A673 (cell line): ENCODE data around the gene ZNF169. TPM values are rescaled to one million over a fixed set of nuclear protein-coding genes. Genes with fewer than 3 reads are reported as not detected.

ENCODE experiments used
- Bru-seq: library from RNA; stranded (reverse); fragments of 400-500 nt; gene quantifications from one replicate; lab custom pipeline; 2021; lab: Mats Ljungman, UMichigan
- BruChase-seq, 2 experiments: library from RNA; stranded (reverse); fragments of 400-500 nt; gene quantifications; one replicate each; lab custom pipeline; 2021; lab: Mats Ljungman, UMichigan
- BruUV-seq: library from RNA; stranded (reverse); fragments of 400-500 nt; replicated peaks from 2 replicates; lab custom pipeline; 2021; lab: Mats Ljungman, UMichigan
- CTCF ChIA-PET: fragments of 300-600 bp; sonication (Branson Sonifier 250); formaldehyde crosslinking; loops from one replicate; lab custom pipeline; 2022; ENCODE audit warnings: antibody characterized with exemption; lab: Charles Lee
- POLR2A ChIA-PET: fragments of 300-600 bp; sonication (Branson Sonifier 250); formaldehyde crosslinking; loops from one replicate; lab custom pipeline; 2022; ENCODE audit warnings: antibody characterized with exemption; ENCODE audit not compliant: low non-redundant PET; lab: Charles Lee
- DNase-seq: peaks from one replicate; pipeline ENCODE4 v3.0.0-alpha.2; 2015; ENCODE audit warnings: low spot score
- H3K27ac ChIP-seq: fragments of 200-600 bp; sonication (generic); 2 replicates; pipeline ENCODE4 v1.5.1; 2016; ENCODE audit warnings: mixed run types, low read depth, mild to moderate bottlenecking, mixed read lengths, antibody characterized with exemption, low read length; ENCODE audit not compliant: poor library complexity, severe bottlenecking
- H3K27me3 ChIP-seq: fragments of 200-600 bp; sonication (generic); replicated peaks from 2 replicates; pipeline ENCODE4 v1.6.1; 2017; ENCODE audit warnings: mixed run types, low read depth, mild to moderate bottlenecking, mixed read lengths, antibody characterized with exemption, low read length; ENCODE audit not compliant: insufficient read depth, poor library complexity
- H3K36me3 ChIP-seq: fragments of 200-600 bp; sonication (generic); 2 replicates; pipeline ENCODE4 v1.6.1; 2016; ENCODE audit warnings: mixed run types, mild to moderate bottlenecking, mixed read lengths, antibody characterized with exemption, low read length; ENCODE audit not compliant: insufficient read depth, poor library complexity, severe bottlenecking
- H3K4me1 ChIP-seq: fragments of 200-600 bp; sonication (generic); 2 replicates; pipeline ENCODE4 v1.6.1; 2017; ENCODE audit warnings: mixed run types, mild to moderate bottlenecking, mixed read lengths, antibody characterized with exemption, low read length; ENCODE audit not compliant: insufficient read depth, poor library complexity, severe bottlenecking
- H3K4me3 ChIP-seq: fragments of 200-600 bp; sonication (generic); 2 replicates; pipeline ENCODE4 v1.5.1; 2016; ENCODE audit warnings: low read depth, mixed run types, mild to moderate bottlenecking, mixed read lengths, low read length; ENCODE audit not compliant: poor library complexity, severe bottlenecking
- H3K9me3 ChIP-seq: fragments of 200-600 bp; sonication (generic); 2 replicates; pipeline ENCODE4 v1.6.1; 2016; ENCODE audit warnings: mixed run types, low read depth, mild to moderate bottlenecking, mixed read lengths, antibody characterized with exemption, low read length; ENCODE audit not compliant: poor library complexity, severe bottlenecking
- CTCF ChIP-seq: fragments of 300-800, 200-600 bp; sonication (generic); conservative IDR thresholded peaks from 2 replicates; pipeline ENCODE4 v1.5.1; 2017; ENCODE audit warnings: low read depth, mild to moderate bottlenecking, antibody characterized with exemption, low read length, moderate library complexity, mixed read lengths
- EZH2 ChIP-seq: fragments of 200-600 bp; sonication (generic); IDR thresholded peaks from 2 replicates; pipeline ENCODE4 v1.6.1; 2017; ENCODE audit warnings: borderline replicate concordance, low read depth, mild to moderate bottlenecking, mixed read lengths, antibody characterized with exemption, low read length; ENCODE audit not compliant: poor library complexity, severe bottlenecking
- intact Hi-C: fragments of 100-400 bp; cut with micrococcal nuclease; formaldehyde crosslinking; loops from one replicate; pipeline ENCODE4 v1.10.0; 2022; ENCODE audit not compliant: unreplicated experiment
- long read RNA-seq: library from polyadenylated mRNA; stranded (forward); transcript quantifications from one replicate; pipeline ENCODE4 v2.0.0, GENCODE V29; 2022
- total RNA-seq: library from RNA; stranded (reverse); gene quantifications from 2 replicates; pipeline ENCODE4 v1.2.3, GENCODE V29; 2021

Gene ZNF169
- total RNA-seq, result 4.2 and 5.4 TPM in 2 replicates
- percentile 63 among the genes with signal in this experiment for Bru-seq, nascent RNA
- percentile 59 among the genes with signal in this experiment for BruChase-seq, experiment 1, labeled RNA remaining after a 2-hour chase
- percentile 64 among the genes with signal in this experiment for BruChase-seq, experiment 2, labeled RNA remaining after a 6-hour chase
- long read RNA-seq, partial matches to known transcripts, result 0 of 2 reads
- long read RNA-seq, other reads (novel, unspliced or antisense), result 2 of 2 reads

DNA sequence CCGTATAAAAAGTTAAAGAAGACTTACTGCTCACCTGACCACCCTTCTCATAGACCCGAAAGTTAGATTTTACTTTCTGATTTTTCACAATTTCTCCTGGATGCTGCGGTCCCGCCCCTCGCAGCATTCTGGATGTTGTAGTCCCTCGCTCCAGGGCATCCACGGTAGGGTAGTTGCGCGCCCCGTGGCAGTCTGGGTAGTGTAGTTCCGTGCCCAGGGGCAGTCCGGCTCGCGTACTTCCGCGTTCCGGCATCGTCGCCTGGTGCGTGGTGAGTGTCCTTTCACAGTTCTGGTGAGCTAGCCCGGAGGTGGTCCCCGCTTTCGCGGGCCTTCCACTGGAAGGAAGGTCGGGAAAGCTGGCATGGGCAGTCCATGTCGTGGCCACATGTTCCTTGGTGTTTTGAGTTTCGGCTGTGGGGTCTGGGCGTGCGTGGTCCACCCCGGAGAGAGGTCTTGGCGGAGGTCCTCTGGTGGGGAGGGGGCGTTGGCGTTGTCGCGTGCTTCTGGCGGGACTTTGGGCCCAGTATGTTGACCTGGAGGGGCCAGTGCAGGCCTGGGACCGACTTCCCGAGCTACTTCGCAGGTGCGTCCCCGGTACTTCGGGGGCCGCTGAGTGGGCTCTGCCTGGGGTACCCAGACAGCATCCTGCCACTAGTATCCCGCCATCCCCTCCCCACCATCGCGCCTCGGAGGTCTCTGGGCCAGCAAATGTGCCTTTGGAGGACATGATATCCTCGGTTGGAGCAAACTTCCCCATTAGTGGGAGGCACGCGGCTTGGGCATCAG is at the start of gene ZNF169:
Gene ZNF169, plus strand, starts transcription at position 222 of the 786 bp plus-strand sequence. CDS start 19,515 bp downstream, outside the sequence.
- CTCF ChIA-PET, result no interaction called here
- intact Hi-C loops, result no loop called here
- Histone ChIP-seq H3K4me3 (peak within 1 kb of the TSS; percentile 94), H3K36me3 (no peaks in the 10 kb centered on the region), H3K27me3 (peaks cover 15% of the 10 kb centered on the region), H3K4me1 (no peaks in the 10 kb centered on the region), H3K9me3 (no peaks in the 10 kb centered on the region), H3K27ac (peak within 1 kb of the TSS; percentile 68)
- TSS peak; percentile 64 for BruUV-seq
- no peak for TF ChIP-seq EZH2
- TF ChIP-seq CTCF, result no peak
- POLR2A ChIA-PET, result no interaction called here
- peak; percentile 95 for DNase-seq

DNA sequence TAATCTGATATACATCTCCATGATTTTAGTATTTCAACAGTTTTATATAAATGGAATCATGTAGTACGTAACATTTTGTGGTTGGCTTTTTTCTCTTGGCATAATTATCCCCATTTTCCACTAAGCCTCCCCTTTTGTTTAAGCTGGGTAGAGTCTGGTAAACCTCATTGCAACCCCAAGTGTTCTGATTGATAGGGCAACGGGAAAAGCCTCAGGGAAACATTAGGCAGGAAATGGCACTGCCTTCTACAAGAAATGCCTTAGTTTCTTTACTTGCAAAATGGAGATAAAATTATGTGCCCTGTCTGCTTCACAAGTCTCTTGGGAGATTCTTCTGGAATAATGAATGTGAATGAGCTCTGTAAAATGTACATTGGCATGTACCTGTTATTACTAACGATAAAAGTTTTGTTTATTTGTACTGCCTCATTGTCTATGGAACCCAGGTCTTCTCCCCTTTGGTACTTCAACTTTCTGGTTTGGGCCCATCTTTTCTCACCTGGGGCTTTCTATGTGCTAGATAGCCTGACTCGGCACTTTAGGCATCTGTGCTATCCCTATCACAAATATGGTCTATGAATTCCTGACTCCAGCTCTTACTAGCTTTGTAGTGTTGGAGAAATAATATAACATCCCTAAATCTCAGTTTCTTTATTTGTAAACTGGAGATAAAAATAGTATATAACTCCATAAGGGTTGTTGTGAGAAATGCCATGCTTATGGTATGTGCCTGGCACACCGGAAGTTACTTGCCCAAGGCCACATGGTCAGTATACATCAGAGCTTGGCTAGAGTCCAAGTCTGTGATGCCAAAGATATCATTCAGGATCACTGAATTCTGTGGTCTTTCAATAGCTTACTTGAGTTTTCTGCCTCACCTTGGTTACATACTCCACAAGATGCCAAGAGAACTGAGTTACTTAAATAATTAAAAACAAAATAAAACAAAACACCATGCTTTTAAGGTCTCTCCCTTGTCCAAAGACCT is 48.2 kb upstream of the ZNF169 start:
- Histone ChIP-seq H3K9me3 (peaks cover 6% of the 10 kb centered on the region), H3K27ac (no peak overlapping the region), H3K4me3 (no peak overlapping the region), H3K4me1 (peaks cover 12% of the 10 kb centered on the region), H3K27me3 (peaks cover 4% of the 10 kb centered on the region), H3K36me3 (no peaks in the 10 kb centered on the region)
- ChIA-PET POLR2A (no interaction called here), CTCF (interaction anchor here (0.7 kb wide), 1 partner anchor 105 kb away, joined by 3 read pairs; no protein-coding TSS in a partner anchor)
- no TSS peak for BruUV-seq
- peak; percentile 60 for DNase-seq
- intact Hi-C loops, result loop anchor here (5.0 kb wide), 1 partner anchor 524 kb away; no protein-coding TSS in a partner anchor
- no peak for TF ChIP-seq CTCF
- TF ChIP-seq EZH2, result no peak

DNA sequence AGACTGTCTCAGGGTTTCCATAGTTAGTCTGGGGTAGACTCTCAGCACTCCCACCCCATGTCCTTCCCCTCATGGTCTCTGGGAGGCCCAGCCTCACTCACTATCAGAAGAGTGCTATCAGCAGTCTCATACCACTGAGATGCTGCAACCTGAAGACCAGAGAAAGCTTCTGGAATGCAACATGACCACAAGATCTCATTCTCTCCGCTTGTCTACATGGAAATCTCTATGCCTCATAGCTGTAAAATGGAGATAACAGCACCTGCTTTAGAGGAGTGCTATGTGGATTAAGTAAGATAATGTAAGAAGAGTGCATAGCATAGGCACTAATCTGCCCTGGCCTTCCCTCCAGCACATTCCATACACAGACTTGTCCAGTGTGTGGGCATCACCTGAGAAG is 47.0 kb upstream of the ZNF169 start:
- ChIA-PET CTCF (interaction anchor here (1.2 to 2.3 kb wide), 2 partner anchors 146 to 199 kb away, joined by 3 to 21 read pairs; no protein-coding TSS in a partner anchor), POLR2A (no interaction called here)
- Histone ChIP-seq H3K9me3 (peaks cover 6% of the 10 kb centered on the region), H3K36me3 (no peaks in the 10 kb centered on the region), H3K4me3 (no peak overlapping the region), H3K27ac (no peak overlapping the region), H3K27me3 (peaks cover 4% of the 10 kb centered on the region), H3K4me1 (peaks cover 12% of the 10 kb centered on the region)
- no TSS peak for BruUV-seq
- DNase-seq, result no peak
- TF ChIP-seq EZH2 (no peak), CTCF (no peak)
- intact Hi-C loops, result loop anchor here (5.0 kb wide), 1 partner anchor 525 kb away; no protein-coding TSS in a partner anchor
